Raji (cell line): ENCODE data around the gene SPOCD1.

Experiments
- POLR2A ChIP-seq: IDR thresholded peaks from 2 replicates; pipeline ENCODE4 v1.6.1; 2011; ENCODE audit warnings: low read depth, low read length, control low read depth; ENCODE audit not compliant: insufficient read depth

Gene SPOCD1

DNA sequence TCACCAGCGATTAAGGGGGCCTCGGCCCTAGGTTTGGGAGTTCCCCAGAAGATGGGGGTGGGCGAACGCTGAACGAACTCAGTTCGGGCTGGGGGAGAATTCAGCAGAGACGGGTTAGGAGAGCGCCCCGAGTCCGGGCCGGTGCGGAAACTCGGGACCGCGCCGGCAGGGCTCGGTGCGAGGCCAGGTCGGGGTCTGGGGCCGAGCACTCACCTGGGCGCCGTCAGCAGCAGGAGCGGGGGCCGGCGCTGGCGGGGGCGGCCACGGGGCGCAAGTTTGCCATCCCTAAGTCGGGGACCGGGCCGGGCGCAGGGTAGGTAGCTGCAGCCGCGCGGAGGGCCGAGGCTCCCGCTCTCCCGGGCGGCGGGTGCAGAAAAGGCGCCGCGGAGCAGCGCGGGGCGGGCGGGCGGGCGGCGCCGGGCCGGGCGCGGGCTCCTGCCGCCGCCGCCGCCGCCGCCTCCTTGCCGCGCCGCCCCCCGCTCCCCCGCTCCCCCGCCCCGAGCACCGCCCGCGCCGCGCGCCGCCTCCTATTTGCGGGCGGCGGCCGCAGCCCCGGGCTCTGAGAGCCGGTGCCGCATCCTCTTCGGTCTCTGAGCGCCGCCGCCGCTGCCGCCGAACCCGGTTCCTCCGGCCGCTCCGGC is 52.0 kb downstream of the SPOCD1 start:
- TF ChIP-seq POLR2A: no peak

DNA sequence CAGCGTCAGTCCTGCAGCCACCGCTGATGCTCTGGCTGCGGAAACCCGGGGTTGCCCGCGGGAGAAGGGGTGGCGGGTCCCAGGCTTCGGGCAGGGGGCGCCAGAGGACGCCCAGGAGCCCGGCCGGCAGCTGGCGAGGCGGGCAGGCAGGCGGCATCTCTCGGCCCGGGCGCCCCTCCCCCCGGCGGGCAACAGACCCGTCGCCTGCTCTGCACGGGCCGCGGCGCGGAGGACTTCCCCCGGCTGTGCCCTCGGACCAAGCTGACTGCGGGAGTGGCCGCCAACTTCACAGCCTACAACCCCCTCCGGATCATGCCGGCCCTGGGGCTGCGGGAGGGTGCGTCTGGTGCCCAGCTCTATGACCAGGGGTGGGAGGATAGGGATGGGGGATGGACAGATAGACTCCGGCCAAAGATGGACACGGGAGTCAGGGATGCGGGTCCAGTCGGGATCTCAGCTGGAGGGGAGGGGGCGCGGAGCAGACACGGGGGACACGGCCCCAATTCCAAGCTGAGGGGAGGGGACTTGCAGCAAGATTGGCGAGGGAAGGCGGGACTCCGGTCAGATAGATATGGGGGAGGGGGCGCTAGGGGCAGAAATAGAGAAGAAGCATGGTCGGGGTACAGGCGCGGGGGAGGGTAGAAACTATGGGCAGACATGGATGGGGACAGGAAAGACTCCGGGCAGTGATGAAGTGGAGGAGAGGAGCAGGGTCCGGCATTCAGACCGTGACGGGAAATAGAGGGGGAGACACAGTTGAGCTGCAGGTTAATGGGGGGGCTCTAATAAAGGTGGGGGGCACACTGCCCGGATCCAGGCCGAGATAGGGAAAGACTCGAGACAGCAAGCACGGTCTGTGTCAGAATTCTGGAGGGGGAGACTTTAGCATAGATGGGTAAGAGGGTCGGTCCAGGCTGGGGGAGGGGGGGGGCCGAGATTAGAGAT is 52.8 kb downstream of the SPOCD1 start:
- no peak for TF ChIP-seq POLR2A

DNA sequence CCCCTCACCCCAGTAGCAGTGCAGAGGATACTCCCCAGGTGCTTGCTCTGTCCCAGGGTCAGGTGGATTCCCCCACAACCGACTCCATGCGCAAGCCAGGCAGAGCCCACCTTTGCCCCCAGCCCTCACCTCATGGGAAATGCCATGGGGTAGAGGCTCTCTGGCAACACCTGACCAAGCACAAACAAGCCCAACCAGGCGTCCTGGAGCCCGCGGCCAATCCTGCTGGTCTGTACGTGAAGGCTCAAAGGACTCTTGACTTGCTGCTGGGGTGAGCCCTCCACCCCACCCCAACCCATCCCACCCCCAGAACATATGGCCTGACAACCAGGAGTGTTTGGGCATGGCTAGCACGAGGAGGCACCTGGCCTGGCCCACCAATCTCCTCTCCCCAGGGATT is 53.5 kb downstream of the SPOCD1 start:
- no peak for TF ChIP-seq POLR2A

DNA sequence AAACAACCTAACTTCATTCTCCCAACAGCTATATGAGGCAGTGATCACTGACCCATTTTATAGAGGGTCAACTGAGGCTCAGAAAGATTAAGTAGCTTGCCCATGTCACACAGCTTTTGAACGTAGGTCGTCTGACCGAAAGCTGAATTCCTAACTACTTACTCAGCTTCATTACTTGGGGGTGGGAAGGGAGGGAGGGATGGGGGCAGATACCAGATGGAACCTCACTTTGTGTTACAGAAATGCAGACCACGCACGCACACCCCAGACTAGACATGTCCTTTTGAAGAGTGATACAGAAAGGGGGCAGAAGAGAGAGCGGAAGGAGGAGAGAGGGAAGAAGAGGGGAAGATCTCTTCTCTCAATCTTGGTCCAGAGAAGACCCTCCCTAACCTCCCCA is 53.9 kb downstream of the SPOCD1 start:
- no peak for TF ChIP-seq POLR2A

DNA sequence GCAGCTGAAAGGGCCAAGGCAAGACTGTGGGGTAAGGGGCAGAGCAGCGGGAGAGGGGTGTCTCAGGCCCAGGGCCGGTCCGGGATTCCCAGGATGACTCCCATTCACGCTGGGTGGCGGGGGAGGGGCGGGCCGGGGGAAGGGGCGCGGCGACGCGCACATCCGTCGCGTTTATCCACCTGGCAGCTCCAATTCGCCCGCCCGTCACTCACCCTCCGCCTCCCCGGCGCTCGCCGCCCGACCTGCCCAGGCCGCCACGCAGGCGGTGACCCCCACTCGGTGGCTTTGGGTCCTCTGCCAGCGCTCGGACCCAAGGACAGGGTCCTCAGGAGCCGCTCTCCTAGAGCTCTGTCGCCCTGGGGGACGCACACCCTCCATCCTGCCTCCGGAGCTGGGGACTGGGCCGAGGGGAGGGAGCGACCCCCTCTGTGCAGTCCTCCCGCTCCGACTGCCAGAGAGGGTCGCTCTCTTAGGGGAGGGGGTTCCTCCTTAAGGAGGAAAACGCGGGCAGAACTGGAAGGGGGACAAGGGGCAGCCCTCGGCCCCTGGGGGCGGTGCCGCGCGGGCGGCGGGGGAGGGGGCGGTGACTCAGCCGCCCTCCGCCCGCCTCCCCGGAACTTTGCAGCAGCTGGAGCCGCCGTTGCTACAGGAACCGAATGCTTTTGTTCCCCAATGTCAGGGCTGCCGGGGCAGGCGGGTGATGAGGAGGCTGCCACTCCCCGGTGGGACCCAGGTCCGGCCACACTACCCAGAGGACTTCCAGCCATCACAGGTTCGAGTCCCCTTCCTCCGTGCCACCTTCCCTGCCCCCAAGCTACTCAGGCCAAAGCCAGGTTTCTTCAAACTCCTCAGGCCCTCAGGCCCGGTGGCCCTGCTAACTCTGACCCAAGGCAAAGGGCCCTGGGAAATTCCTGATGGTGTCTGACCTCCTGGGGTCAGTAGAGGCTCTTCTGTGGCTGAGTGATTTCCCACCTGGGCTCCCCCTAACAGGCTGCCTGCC is 55.1 kb downstream of the SPOCD1 start:
- TF ChIP-seq POLR2A: no peak

DNA sequence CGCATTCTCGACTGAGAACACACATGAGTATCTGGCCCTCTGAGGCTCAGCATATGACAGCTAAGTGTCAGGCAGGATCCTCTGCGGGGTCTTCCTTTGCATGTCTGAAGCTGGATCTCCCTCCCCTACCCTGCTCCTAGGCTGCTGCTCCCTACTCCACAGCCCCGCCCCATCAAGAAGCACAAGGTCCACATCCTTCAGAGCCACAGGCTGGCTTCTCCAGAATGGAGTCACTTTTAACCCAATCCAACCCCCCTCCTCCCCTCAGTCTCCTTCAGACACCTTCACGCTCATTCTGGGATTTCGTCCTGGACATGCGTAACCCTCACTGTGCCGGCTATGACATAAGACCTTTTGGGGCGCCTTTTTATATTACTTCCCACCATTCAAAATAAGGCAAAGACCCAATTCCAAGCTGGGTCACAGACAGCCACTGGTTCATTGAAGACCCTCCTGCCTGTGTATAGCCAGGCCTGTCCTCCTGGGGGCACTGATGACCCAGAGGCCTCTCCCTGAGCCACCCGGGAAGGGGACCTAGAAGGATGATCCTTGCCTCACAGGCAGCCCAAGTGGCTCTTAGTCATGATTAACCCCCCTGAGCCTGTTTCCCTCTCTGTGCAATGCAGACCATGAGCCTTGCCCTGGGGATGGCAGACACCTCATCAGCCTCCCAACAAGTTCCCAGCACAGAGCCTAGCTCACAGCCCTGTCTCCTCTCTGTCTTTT is 56.4 kb downstream of the SPOCD1 start:
- no peak for TF ChIP-seq POLR2A

DNA sequence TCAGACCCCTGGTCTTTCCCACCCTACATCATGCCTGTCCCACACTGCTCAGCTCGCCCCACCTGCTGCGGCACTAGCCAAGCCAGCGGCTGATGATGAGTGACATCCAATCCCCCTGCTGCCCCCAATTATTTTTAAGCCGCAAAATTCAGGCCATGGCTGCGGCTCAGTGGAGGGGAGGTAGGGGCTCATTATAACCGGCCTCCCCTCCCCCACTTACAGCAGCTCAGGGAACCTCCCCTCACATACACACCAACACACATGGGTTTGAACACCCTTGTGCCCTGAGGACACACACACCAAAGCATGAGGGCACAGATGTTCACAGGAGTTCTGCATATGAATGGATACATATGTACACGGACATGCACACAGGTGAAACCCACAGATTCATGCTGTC is 57.0 kb downstream of the SPOCD1 start:
- no peak for TF ChIP-seq POLR2A

DNA sequence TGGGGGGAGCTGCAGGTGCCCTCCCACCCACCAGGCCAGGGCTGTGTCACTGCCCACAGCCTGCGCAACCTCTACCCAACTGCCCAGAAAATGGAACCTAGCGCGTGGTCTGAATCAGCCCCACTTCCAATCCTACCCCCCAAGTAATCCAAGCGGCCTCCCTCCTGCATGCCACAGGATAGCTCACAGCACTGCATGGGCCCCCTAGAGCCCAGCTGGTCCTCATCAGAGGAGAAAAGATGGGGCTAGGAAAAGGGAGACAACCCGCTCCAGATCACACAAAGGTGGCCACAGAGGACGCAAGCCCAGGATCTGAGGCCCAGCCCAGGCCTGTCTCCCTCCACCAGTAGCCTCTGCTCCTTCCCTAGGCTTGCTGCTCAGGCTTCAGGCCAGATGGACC is 57.8 kb downstream of the SPOCD1 start:
- no peak for TF ChIP-seq POLR2A

DNA sequence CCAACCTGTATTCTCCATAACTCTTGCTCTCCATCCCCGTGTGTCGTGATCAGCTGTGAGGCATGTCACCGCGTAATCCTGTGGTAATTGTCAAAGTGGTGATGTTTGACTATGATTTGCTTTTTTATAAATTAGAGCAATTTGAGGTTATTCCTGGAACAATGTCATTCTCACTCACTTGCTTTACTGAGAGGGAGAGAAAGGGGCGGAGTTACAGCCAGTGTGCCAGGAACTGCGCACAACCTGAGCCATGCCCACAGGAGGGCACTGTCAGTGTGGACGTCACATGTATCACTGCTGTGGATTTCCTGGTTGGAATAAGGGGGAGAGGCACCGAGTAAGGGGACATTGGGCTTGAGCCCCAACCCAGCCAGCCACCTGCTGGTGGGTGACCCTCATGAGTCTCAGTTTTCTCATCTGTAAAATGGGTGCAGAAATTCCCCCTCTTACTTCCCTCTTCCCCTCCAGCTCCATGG is 58.6 kb downstream of the SPOCD1 start:
- TF ChIP-seq POLR2A: no peak

DNA sequence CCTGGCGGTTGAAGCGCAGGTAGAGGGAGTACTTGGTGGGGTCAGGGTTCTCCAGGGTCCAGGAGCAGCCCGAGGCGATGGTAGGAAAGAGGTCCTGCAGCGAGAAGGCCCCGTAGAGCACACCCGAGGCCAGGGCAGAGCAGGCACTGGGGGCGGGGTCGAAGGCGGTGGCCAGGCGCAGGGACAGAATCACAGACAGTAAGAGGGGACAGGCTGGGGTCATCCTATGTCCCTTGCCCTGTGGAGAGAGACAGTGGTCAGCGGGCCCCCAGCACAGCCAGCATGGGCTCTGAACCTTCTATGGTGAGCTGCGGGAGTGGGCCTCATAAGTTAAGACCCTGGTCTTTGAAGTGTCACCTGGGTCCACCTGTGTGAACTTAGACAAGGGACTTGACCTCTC is 59.2 kb downstream of the SPOCD1 start:
- no peak for TF ChIP-seq POLR2A

DNA sequence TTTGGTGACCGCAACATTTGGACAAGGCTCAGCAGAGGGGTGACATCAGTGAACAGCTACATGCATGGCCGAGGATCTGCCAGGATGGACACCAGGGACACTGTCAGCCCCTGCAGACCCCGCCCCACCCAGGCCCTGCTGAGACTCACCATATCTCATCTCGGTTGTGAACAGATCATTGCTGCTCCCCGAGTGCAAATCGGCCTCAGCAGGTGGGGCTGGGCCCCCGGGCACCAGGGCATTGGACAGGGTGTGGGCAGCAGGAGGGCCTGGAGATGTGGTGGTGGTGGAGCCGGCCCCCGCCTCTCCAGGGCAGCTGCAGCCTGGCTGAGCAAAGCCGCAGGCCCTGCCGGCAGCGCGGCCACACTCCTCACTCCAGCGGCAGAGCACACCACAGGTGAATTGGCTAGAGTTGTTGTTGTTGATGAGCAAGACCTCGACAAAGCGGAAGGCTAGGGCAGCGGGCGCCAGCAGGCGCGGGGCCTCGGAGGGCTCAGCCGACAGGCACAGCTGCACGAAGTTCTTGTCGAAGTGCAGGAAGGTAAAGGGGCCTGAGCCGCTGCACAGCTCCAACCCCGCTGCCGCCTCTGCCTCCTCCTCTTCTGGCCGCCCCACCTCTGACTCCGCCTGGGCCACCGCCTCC is 59.9 kb downstream of the SPOCD1 start:
- TF ChIP-seq POLR2A: no peak

DNA sequence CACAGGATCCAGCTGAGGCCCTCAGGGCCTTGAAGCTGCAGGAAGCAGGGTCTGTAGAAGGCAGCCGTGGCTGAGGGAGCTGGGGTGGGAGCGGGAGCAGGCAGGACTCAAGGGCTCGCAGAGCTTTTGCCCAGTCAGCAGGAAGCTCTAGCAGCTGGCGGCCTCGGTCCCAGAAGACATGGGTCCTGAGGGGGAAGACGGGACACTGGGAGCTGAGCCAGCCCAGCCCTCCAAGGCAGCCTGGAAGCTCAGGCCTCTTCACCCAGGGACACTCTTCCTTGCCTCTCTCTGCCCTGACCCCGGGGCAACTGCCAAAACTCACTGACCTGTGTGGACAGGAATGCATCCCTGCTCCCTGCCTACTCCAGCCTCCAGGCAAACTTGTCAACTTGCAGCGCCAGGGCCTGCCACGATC is 60.6 kb downstream of the SPOCD1 start:
- TF ChIP-seq POLR2A: no peak

DNA sequence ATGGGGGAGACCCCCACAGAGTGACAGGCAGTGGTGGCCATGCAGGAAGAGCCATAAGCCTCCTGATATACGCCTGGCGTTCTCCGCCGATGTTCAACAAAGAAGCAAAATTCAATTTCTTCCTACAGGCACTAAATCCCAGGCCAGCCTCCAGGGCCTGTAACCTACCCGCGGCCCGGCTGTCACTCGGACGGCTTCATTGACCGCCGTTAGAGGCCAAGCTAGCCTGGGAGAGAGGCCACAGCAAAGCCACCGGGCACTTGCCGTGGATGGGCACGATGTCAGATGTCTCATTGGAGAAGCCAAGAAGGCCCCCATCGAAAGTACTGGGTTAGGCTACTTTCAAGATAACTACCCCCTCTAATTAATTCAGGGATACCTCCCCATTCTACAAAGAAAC is 61.4 kb downstream of the SPOCD1 start:
- no peak for TF ChIP-seq POLR2A
